Thymus (tissue), 11 donors: Measurements from ENCODE around the gene LDLR. TPM values are rescaled to one million over a fixed set of nuclear protein-coding genes. Genes with fewer than 3 reads are reported as not detected.

Experiments
- DNase-seq, 9 donors: peaks; one replicate each; pipeline ENCODE4 v3.0.0-alpha.2; 2013; ENCODE audit warnings: low spot score in 9 of 9, low read depth in 6 of 9, missing footprints in 1 of 9
- H3K27ac ChIP-seq, 2 donors: one replicate each; pipeline ENCODE4 v1.5.1; 2013; ENCODE audit warnings: control low read depth in 1 of 2, low read depth in 1 of 2, low read length in 1 of 2, mild to moderate bottlenecking in 1 of 2, moderate library complexity in 1 of 2
- H3K27me3 ChIP-seq, 2 donors: one replicate each; pipeline ENCODE4 v1.5.1; 2013; ENCODE audit warnings: low read length in 1 of 2; ENCODE audit not compliant: control insufficient read depth in 2 of 2, insufficient read depth in 1 of 2
- H3K36me3 ChIP-seq, 2 donors: one replicate each; pipeline ENCODE4 v1.5.1; 2013; ENCODE audit warnings: low read length in 1 of 2, mild to moderate bottlenecking in 1 of 2, moderate library complexity in 1 of 2; ENCODE audit not compliant: control insufficient read depth in 2 of 2, insufficient read depth in 2 of 2
- H3K4me1 ChIP-seq, 2 donors: one replicate each; pipeline ENCODE4 v1.5.1; 2013; ENCODE audit warnings: low read length in 2 of 2; ENCODE audit not compliant: control insufficient read depth in 2 of 2, insufficient read depth in 2 of 2
- H3K4me3 ChIP-seq, 2 donors: one replicate each; pipeline ENCODE4 v1.5.1; 2013; ENCODE audit warnings: low read length in 2 of 2, control low read depth in 1 of 2, mild to moderate bottlenecking in 1 of 2
- H3K9me3 ChIP-seq, 2 donors: one replicate each; pipeline ENCODE4 v1.5.1; 2013; ENCODE audit warnings: low read length in 1 of 2, mild to moderate bottlenecking in 1 of 2; ENCODE audit not compliant: control insufficient read depth in 2 of 2, insufficient read depth in 1 of 2
- WGBS: extraction: QIAGEN DNeasy Blood & Tissue Kit; methylation state at CpG from one replicate; pipeline ENCODE4 v1.1.7; 2013; 5-methylcytosine and 5-hydroxymethylcytosine counted together
- polyA plus RNA-seq: library from polyadenylated mRNA; stranded (reverse); fragments of 200-250 nt; gene quantifications from one replicate; pipeline ENCODE4 v1.2.3, GENCODE V29; 2013
- total RNA-seq: library from RNA; stranded (reverse); fragments of 120-200 nt; gene quantifications from one replicate; pipeline ENCODE4 v1.2.4, GENCODE V29; 2013
- donor health status: healthy.

LDLR gene
- total and polyA plus RNA-seq, 2 donors: 7.0 to 7.5 TPM

GRCh38 chr19:11165486-11166030 lies 76.3 kb downstream of the LDLR start:
- H3K4me1 ChIP-seq: no peaks in the 10 kb centered on the region
- H3K36me3 ChIP-seq: no peaks in the 10 kb centered on the region
- DNase-seq: no peak
- H3K4me3 ChIP-seq: no peak overlapping the region
- H3K27me3 ChIP-seq: no peaks in the 10 kb centered on the region
- 96% methylated on average over 13 of the region's 13 CpGs for WGBS
- no peaks in the 10 kb centered on the region for H3K9me3 ChIP-seq
- H3K27ac ChIP-seq: no peak overlapping the region

- H3K4me1 ChIP-seq: no peaks in the 10 kb centered on the region
- DNase-seq: no peak
- no peaks in the 10 kb centered on the region for H3K9me3 ChIP-seq
- H3K36me3 ChIP-seq: no peaks in the 10 kb centered on the region
- H3K27me3 ChIP-seq: no peaks in the 10 kb centered on the region
- 94% methylated on average over 26 of the region's 26 CpGs for WGBS
- H3K27ac ChIP-seq: peak overlapping the region in 1 of 2 donors; percentile 22
- H3K4me3 ChIP-seq: no peak overlapping the region
Observed at GRCh38 chr19:11166281-11167142, 77.2 kb downstream of the LDLR start.

GRCh38 chr19:11168568-11168967 lies 79.3 kb downstream of the LDLR start:
- H3K4me3 ChIP-seq: no peak overlapping the region
- WGBS: 97% methylated on average over 7 of the region's 7 CpGs
- no peaks in the 10 kb centered on the region for H3K27me3 ChIP-seq
- no peaks in the 10 kb centered on the region for H3K4me1 ChIP-seq
- DNase-seq: no peak
- H3K9me3 ChIP-seq: no peaks in the 10 kb centered on the region
- no peaks in the 10 kb centered on the region for H3K36me3 ChIP-seq
- H3K27ac ChIP-seq: no peak overlapping the region

GRCh38 chr19:11169896-11170678 lies 80.8 kb downstream of the LDLR start:
- DNase-seq: no peak
- no peak overlapping the region for H3K27ac ChIP-seq
- WGBS: 97% methylated on average over 31 of the region's 31 CpGs
- H3K9me3 ChIP-seq: no peaks in the 10 kb centered on the region
- H3K4me3 ChIP-seq: no peak overlapping the region
- no peaks in the 10 kb centered on the region for H3K36me3 ChIP-seq
- no peaks in the 10 kb centered on the region for H3K27me3 ChIP-seq
- H3K4me1 ChIP-seq: no peaks in the 10 kb centered on the region

GRCh38 chr19:11171144-11171543 lies 81.9 kb downstream of the LDLR start:
- WGBS: 98% methylated on average over 5 of the region's 5 CpGs
- Histone ChIP-seq H3K27ac (no peak overlapping the region), H3K9me3 (no peaks in the 10 kb centered on the region)

GRCh38 chr19:11172576-11172975 lies 83.3 kb downstream of the LDLR start:
- no peak overlapping the region for H3K27ac ChIP-seq
- no peaks in the 10 kb centered on the region for H3K27me3 ChIP-seq
- H3K4me3 ChIP-seq: no peak overlapping the region
- DNase-seq: no peak
- H3K36me3 ChIP-seq: peaks cover 0 to 4% of the 10 kb centered on the region in 2 donors
- no peaks in the 10 kb centered on the region for H3K9me3 ChIP-seq
- 96% methylated on average over 6 of the region's 6 CpGs for WGBS
- no peaks in the 10 kb centered on the region for H3K4me1 ChIP-seq

More at GRCh38 chr19:11171144-11171543, 81.9 kb downstream of the LDLR start:
- H3K27me3 ChIP-seq: no peaks in the 10 kb centered on the region
- H3K4me3 ChIP-seq: no peak overlapping the region
- DNase-seq: no peak
- H3K4me1 ChIP-seq: no peaks in the 10 kb centered on the region
- no peaks in the 10 kb centered on the region for H3K36me3 ChIP-seq

- whole genome bisulfite sequencing: 85% methylated on average over 8 of the region's 8 CpGs
- no peaks in the 10 kb centered on the region for H3K9me3 ChIP-seq
- no peaks in the 10 kb centered on the region for H3K27me3 ChIP-seq
- no peak overlapping the region for H3K27ac ChIP-seq
- H3K36me3 ChIP-seq: peaks cover 0 to 9% of the 10 kb centered on the region in 2 donors
- DNase-seq: no peak
- no peaks in the 10 kb centered on the region for H3K4me1 ChIP-seq
- H3K4me3 ChIP-seq: no peak overlapping the region
Observed at GRCh38 chr19:11173516-11174155, 84.4 kb downstream of the LDLR start.

GRCh38 chr19:11174336-11174735 lies 85.1 kb downstream of the LDLR start:
- H3K36me3 ChIP-seq: peaks cover 0 to 9% of the 10 kb centered on the region in 2 donors
- no peak for DNase-seq
- H3K27ac ChIP-seq: no peak overlapping the region
- no peaks in the 10 kb centered on the region for H3K9me3 ChIP-seq
- 99% methylated on average over 27 of the region's 27 CpGs for WGBS
- no peaks in the 10 kb centered on the region for H3K27me3 ChIP-seq
- H3K4me3 ChIP-seq: no peak overlapping the region
- H3K4me1 ChIP-seq: no peaks in the 10 kb centered on the region
